22Rv1 (cell line): ENCODE measurements around the gene NPC1L1.

Source experiments
- H3K27ac ChIP-seq: fragments of 450-650 bp; 2 replicates; pipeline ENCODE4 v1.5.1; 2017
- ZFX ChIP-seq: fragments of 450-650 bp; IDR thresholded peaks from 2 replicates; pipeline ENCODE4 v1.6.1; 2017; ENCODE audit warnings: antibody characterized with exemption, borderline replicate concordance
- TF ChIP-seq, protein P1 (sequence below): fragments of 450-650 bp; IDR thresholded peaks from 2 replicates; pipeline ENCODE4 v1.5.1; 2017; ENCODE audit warnings: mild to moderate bottlenecking

Gene NPC1L1

DNA sequence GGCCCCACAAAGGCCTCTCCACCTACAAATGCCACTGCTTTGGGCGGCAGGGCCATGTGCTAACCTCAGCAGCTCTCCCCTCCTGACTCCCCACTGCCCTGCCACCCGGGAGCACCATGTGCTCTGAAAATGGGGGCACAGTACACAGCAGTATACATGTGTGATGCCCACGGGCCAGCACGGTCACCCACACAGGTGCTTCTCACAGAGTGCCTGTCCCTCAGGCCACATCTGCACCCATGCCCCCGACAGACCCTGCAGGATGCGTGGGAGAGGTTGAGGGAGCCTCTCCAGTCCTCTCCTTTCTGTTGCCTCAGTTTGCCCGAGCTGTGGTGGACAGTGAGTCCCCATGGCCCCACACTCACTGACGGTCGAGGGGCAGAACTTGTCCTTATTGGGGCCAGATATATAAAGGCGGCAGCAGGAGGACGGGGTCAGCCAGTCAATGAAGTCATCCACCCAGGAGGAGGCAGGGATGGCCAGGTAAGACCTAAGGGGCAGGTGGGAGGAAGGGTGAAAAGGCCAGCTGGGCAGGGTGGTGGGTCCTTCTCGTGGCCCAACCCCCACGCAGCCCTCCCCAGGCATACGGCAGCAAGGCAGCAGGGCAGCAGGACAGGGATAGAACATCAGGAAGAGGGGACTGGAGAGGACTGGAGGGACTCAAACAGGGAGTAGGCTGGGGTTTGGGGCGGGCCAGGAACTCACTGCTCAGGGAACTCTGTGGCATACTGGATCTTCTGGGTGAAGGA lies 19.6 kb downstream of the NPC1L1 start:
- TF ChIP-seq, protein P1, sequence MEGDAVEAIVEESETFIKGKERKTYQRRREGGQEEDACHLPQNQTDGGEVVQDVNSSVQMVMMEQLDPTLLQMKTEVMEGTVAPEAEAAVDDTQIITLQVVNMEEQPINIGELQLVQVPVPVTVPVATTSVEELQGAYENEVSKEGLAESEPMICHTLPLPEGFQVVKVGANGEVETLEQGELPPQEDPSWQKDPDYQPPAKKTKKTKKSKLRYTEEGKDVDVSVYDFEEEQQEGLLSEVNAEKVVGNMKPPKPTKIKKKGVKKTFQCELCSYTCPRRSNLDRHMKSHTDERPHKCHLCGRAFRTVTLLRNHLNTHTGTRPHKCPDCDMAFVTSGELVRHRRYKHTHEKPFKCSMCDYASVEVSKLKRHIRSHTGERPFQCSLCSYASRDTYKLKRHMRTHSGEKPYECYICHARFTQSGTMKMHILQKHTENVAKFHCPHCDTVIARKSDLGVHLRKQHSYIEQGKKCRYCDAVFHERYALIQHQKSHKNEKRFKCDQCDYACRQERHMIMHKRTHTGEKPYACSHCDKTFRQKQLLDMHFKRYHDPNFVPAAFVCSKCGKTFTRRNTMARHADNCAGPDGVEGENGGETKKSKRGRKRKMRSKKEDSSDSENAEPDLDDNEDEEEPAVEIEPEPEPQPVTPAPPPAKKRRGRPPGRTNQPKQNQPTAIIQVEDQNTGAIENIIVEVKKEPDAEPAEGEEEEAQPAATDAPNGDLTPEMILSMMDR = no peak
- no peak for TF ChIP-seq ZFX

DNA sequence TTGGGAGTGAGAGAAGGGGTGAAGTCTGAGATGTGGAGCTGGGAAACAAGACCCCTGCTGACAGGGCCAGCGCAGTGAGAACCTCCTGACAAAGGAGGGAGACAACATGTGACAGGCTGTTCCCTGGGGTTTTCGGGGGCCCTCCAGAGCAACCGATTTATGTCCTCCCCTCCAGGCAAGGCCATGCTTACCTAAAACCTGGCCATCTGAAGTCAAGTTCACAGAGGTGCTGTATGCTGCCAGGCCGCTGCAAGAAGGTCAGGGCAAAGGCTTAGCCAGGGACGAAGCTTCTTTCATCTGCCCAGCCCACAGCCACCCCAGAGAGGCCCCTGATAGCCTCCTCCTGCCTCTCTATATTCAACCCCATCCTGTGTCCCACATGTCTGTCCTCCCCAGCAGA lies 20.6 kb downstream of the NPC1L1 start:
- TF ChIP-seq ZFX = no peak
- TF ChIP-seq, protein P1 = no peak

More for the DNA sequence above, 19.6 kb downstream of the NPC1L1 start:
- H3K27ac ChIP-seq = no peak overlapping the region

DNA sequence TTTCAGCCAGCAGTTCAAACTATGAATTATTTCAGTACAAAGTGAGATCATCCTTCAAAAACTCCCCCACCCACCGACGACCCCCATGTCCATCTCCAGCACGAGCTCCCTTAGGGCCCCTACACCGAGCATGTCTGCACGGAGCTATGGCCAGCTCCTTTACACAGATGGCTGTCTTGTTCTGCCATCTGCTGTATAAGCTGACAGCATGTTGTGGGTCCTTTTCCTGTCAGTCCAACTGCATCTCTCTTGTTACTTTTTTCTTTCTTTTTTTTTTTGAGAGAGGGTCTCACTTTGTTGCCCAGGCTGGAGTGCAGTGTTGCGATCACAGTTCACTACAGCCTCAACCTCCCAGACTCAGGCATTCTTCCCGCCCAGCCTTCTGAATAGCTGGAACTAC lies 21.6 kb downstream of the NPC1L1 start:
- TF ChIP-seq ZFX = no peak
- TF ChIP-seq, protein P1 = no peak
- H3K27ac ChIP-seq = no peak overlapping the region

More for the DNA sequence above, 20.6 kb downstream of the NPC1L1 start:
- no peak overlapping the region for H3K27ac ChIP-seq

DNA sequence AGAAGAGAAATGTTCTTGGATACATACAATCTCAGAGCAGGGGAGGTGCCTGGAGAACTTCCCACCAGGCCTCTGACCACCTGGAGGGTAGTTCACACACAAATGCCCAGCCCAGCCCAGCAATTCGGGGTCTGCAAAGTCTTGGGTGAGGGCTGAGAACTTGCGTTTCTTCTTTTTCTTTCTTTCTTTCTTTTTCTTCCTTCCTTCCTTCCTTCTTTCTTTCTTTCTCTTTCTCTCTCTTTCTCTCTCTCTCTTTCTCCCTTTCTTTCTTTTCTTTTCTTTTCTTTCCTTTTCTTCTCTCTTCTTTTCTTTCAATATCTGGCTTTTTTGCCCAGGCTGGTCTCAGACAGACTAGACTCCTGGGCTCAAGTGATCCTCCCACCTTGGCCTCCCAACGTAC lies 22.4 kb downstream of the NPC1L1 start:
- TF ChIP-seq, protein P1 = no peak
- TF ChIP-seq ZFX = no peak
- H3K27ac ChIP-seq = no peak overlapping the region

DNA sequence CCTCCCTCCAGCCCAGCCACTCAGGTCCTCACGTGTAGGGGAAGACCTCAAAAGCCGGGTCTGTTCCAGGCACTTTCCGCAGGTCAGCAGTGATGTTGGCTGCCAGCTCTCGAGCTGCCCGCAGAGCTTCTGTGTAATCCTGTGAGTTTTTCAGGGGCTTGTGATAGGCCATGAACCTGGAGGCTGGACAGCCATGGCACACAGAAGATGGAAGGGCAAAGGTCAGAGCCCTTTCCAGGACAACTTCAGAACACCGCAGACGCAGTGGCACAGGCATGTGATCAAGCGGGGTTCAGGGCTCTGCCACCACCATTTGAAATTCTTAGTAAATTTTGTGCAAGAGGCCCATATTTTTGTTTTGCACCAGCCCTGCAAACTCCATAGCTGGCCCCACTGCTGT lies 24.0 kb downstream of the NPC1L1 start:
- TF ChIP-seq ZFX = no peak
- TF ChIP-seq, protein P1 = no peak
- H3K27ac ChIP-seq = no peak overlapping the region

DNA sequence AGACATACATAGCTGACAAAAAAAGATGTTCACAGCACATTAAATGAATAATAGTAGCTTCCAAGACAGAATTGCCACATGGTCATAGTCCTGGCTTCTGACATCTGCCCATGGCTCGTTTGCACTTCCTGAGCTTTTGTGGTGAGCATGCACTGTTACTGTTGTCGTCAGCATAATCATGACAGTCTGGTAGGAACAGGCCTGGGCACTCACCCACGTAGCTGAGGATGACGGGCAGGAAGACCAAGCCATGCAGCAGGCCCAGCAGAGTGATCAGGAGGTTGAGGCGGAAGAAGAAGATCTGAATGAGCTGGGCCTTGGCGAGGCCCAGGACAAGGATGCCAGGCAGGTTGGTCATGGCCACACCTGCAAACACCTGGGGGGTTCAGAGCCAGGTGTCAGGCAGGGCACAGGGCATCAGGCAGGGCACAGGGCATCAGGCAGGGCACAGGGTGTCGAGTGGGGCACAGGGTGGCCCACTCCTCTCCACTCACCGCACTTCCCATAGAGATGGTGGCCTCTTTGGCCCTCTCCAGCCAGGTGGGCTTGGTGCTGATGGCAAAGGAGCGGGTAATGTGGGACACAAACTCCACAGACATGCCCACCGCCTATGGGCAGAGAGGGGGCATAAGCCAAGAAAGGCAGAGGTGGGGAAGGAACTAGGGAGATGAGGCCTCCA lies 25.4 kb downstream of the NPC1L1 start:
- TF ChIP-seq ZFX = no peak
- TF ChIP-seq, protein P1 = no peak

DNA sequence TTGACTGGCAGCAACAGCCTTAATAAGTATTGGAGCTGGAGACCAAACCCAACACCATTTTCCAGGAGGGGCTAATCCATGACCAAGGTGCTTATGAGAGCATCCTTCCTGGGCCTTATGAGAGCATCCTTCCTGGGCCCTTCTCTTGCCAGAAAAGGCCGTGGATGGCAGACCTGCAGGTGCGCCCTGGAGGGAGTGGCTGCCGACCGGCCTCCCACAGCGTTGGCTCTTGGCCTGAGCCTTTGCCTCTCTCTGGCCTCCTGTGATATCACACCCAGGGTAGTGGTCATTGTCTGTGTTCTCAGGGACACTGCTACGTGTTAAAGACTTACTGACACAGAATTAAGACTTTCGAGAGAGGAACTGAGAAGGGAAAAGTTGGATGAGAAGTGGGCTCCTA lies 28.4 kb downstream of the NPC1L1 start:
- TF ChIP-seq, protein P1 = no peak
- TF ChIP-seq ZFX = no peak
- no peak overlapping the region for H3K27ac ChIP-seq

More for the DNA sequence above, 25.4 kb downstream of the NPC1L1 start:
- H3K27ac ChIP-seq = no peak overlapping the region
